Astrocyte of the spinal cord (primary cell): ENCODE data around the gene KCNQ5.
A peak's percentile ranks its signal among the peaks of the same experiment; 100 is the strongest.

ENCODE experiments used
- DNase-seq: peaks from one replicate; pipeline ENCODE4 v3.0.0; 2011; ENCODE audit warnings: low read depth, low spot score
- H3K4me3 ChIP-seq: 2 replicates; pipeline ENCODE4 v1.5.1; 2011; ENCODE audit warnings: low read depth, mild to moderate bottlenecking, low read length, moderate library complexity
- CTCF ChIP-seq: IDR thresholded peaks from 2 replicates; pipeline ENCODE4 v1.5.1; 2012; ENCODE audit warnings: low read depth, mild to moderate bottlenecking, low read length, inconsistent platforms
- in situ Hi-C: cut with HindIII; loops from 2 replicates; pipeline ENCODE4 v1.10.0; 2017; ENCODE audit warnings: low sequenced_read_pairs

Gene KCNQ5

GRCh38 chr6:73169633-73170032 is 547.8 kb downstream of the KCNQ5 start:
- DNase-seq = no peak
- no peak for TF ChIP-seq CTCF
- H3K4me3 ChIP-seq = no peak overlapping the region
- in situ Hi-C loops = no loop called here

GRCh38 chr6:73174646-73175045 is 552.8 kb downstream of the KCNQ5 start:
- TF ChIP-seq CTCF = no peak
- H3K4me3 ChIP-seq = no peak overlapping the region
- in situ Hi-C loops = no loop called here
- no peak for DNase-seq

- no peak overlapping the region for H3K4me3 ChIP-seq
- TF ChIP-seq CTCF = no peak
- DNase-seq = no peak
- in situ Hi-C loops = no loop called here
These were observed 554.2 kb downstream of the KCNQ5 start for GRCh38 chr6:73176057-73176456.

GRCh38 chr6:73177221-73177944 is 555.5 kb downstream of the KCNQ5 start:
- no peak for TF ChIP-seq CTCF
- in situ Hi-C loops = no loop called here
- H3K4me3 ChIP-seq = no peak overlapping the region
- DNase-seq = no peak

- no peak overlapping the region for H3K4me3 ChIP-seq
- no peak for DNase-seq
- TF ChIP-seq CTCF = no peak
- in situ Hi-C loops = no loop called here
These were observed 558.3 kb downstream of the KCNQ5 start for GRCh38 chr6:73180076-73180738.

- DNase-seq = peak; percentile 80
- in situ Hi-C loops = no loop called here
- peak; percentile 88 for TF ChIP-seq CTCF
- H3K4me3 ChIP-seq = peak overlapping the region; percentile 27
These were observed 559.1 kb downstream of the KCNQ5 start for GRCh38 chr6:73180763-73181619.
